HG02588 (cell line): ENCODE data around the gene RPLP2.

Experiments
- ATAC-seq: cut with Tn5 transposase; IDR thresholded peaks from one replicate; pipeline ENCODE4 v1.9.1; 2021; ENCODE audit warnings: mild to moderate bottlenecking, moderate library complexity; ENCODE audit not compliant: unreplicated experiment

The RPLP2 gene

DNA sequence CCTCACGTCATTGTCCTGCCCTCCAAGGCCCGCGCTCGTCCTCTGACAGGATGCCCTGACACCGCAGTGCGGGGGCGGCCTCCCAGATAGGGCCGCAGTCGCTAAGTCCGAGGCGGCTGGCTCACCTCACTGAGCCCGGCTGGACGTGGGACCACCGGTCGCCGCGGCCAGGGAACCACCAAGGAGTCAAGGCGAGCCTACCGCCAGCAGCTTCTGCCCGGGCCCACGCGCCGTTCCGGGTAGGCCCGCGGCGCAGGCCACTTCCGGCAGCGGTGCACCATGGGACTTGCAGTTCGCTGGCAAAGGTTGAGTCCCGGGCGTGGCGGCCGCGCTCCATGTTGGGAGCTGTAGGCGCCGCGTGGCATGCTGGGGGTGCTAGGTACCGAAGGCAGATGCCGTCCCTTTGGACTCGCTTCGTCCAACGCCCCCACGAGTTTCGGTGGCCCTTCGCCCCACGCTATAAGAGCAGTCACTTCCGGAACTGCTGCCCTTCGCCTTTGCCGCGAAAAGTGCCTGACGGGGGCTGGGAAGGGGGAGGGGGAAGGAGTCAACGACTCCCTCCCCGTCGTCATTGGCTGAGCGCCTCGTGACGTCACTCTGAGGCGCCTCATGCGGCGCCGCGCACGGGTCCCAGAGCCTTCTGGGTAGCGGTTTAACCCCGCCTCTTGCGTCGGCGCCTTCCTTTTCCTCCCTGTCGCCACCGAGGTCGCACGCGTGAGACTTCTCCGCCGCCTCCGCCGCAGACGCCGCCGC, at the start of gene RPLP2:
Gene RPLP2 (plus strand): TSS at position 681 of the 753 bp plus-strand sequence. CDS start 268 bp downstream, outside the sequence.
- ATAC-seq, result peak; percentile 79

DNA sequence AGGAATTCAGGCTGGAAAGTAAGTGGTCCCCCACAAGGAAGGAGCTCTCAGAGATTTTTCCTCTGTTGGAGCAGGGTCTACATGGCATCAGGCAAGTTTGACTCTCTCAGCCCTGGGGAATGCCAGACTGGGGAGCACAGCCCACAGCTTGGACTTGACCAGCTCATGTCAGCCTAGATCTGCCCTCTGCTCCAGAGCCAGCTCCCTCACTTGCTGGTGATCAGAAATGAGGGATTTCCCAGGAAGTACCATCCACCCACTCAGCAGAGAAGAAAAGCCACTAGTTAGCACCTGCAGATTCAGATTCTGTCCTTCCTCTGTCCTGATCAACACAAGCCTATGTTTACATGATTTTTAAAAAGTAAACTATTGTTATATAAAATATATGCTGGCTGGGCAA, 49.5 kb upstream of the RPLP2 start:
- no peak for ATAC-seq

DNA sequence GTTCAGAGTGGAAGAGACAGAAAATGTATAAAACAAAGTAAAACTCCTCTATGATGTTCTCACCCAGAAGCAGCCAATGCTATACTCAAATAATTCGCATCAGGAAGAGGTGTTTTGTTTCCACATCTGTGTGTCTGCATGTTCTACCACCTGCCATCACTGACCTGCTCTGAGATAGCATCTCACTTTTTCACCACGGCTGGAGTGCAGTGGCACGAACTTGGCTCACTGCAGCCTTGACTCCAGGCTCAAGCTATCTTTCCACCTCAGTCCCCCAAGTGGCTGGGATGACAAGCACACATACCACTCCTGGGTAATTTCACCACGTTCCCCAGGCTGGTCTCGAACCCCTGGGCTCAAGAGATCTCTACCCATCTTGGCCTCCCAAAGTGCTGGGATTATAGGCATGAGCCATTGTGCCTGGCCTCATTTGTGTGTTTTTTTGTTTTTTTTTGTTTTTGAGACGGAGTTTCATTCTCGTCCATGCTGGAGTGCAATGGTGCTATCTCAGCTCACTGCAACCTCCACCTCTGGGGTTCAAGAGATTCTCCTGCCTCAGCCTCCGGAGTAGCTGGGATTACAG, 48.1 kb upstream of the RPLP2 start:
- ATAC-seq, result no peak

DNA sequence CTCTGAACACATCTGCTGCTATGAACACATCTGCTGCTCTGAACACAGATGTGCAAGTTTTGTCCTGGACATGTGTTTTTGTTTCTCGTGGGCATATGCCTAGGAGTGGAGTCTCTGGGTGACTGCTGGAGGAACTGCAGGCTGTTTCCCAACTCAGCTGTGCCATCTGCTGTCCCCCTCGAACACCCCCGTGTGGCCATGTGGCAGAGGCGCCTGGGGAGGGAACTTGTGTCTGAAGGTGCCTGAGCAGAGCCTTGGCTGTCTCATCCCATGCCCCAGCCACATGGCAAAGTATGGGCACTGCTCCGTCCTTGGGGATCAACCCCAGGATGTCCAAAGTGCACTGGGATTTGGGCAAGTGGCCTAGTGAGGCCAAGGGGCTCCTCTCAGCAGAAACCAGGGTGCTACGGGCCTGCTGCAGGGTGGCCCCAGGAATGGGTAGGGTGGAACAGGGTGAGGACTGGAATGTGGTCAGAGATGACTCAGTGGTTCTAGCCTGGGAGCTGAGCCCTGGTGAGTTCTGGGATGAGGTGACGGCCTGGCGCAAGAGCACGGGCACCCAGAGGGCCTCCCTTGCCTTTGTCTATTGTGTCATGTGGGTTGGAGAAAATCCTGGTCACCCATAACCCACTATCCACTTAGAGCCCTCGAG, 47.2 kb upstream of the RPLP2 start:
- ATAC-seq, result no peak

DNA sequence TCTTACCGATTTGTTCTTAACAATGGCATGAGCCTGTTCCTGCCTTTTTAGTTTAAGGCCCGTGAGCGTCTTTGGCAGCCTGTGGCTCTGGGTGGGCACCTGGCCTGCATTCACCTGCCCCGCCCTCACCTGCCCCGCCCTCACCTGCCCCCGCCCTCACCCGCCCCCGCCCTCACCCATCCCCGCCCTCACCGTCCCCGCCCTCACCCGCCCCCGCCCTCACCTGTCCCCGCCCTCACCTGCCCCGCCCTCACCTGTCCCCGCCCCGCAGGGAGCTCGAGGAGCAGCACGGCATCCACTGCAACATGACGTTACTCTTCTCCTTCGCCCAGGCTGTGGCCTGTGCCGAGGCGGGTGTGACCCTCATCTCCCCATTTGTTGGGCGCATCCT, 46.7 kb upstream of the RPLP2 start:
- no peak for ATAC-seq

DNA sequence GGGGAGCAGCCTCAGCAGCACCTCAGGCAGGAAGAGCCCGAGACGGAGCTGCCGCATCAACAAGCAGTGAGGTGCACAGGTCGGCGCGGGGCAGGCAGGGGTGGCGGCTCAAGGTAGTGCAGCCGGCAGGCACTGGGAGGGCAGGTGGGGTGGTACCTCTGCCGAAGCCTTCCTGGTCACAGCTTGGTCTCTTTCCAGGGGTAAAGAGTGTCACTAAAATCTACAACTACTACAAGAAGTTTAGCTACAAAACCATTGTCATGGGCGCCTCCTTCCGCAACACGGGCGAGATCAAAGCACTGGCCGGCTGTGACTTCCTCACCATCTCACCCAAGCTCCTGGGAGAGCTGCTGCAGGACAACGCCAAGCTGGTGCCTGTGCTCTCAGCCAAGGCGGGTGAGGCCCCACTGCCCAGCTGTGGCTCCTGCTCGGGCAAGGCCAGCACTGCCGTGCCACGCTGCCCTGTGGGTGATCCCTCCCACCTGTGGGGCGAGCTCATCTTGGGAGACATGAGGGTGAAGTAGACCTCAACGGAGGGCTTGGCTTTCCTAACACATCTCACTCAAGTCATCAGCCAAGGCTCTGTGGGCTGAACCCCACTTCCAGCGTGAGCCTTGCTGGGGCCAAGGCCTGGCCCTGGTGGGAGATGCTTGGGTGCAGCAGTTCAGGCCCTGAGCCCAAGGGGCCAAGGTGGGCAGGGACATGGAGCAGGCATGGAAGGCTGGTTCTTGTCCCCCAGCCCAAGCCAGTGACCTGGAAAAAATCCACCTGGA, 46.0 kb upstream of the RPLP2 start:
- no peak for ATAC-seq

DNA sequence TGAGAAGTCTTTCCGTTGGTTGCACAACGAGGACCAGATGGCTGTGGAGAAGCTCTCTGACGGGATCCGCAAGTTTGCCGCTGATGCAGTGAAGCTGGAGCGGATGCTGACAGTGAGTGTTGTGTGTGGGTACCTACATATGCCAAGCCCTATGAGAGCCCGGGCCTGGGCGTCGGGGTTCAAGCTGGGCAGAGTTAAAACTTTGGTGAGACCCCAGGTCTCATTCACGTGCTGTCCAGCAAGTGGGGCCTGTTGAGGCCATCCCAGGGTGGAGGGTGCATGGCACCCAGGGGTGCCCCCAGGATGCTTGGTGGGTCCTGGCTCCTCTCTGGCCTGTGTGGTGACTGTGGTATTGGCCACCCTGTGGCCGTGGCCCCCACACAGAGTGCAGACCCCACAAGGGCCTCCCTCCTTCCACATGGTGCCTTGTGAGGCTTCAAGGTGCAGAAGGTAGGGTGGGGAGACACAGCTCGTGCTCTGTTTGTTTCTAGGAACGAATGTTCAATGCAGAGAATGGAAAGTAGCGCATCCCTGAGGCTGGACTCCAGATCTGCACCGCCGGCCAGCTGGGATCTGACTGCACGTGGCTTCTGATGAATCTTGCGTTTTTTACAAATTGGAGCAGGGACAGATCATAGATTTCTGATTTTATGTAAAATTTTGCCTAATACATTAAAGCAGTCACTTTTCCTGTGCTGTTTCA, 45.3 kb upstream of the RPLP2 start:
- ATAC-seq, result no peak

DNA sequence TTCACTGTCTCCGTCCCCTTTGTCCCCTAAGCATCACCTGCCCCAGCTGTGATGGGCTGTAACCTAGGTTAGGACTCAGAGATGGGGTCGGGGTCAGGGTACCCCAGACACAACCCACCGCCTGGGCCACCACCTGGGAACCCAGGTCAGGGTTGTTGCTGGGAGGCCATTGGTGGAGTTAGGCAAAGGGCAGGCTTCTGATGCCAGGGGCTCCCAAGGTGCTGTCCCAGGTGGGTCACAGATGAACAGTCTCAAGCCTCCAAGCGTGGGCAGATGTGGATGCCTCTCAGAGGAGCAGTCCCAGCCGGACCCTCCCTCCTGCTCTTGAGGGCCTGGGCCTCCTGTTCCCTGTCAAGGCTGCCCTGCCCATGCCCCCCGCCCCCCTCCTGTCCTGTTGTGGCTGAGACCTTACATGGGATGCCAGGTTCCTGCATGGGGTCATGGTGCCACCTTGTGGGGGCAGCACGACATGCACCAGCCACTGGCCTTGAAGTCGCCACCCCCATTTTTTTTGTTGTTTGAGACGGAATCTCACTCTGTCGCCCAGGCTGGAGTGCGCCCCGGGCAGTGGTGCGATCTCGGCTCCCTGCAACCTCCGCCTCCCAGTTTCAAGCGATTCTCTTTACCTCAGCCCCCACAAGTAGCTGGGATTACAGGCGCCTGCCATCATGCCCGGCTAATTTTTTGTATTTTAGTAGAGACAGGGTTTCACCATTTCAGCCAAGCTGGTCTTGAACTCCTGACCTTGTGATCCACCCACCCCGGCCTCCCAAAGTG, 44.6 kb upstream of the RPLP2 start:
- no peak for ATAC-seq

DNA sequence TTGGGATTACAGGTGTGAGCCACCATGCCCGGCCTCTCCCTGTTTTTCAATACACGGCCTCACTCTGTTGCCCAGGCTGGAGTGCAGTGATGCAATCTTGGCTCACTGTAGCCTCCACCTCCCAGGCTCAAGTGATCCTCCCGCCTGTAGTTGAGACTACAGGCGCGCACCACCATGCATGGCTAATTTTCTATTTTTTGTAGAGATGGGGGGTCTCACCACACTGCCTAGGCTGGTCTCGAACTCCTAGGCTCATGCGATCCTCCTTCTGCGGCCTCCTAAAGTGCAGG, 44.0 kb upstream of the RPLP2 start:
- no peak for ATAC-seq

DNA sequence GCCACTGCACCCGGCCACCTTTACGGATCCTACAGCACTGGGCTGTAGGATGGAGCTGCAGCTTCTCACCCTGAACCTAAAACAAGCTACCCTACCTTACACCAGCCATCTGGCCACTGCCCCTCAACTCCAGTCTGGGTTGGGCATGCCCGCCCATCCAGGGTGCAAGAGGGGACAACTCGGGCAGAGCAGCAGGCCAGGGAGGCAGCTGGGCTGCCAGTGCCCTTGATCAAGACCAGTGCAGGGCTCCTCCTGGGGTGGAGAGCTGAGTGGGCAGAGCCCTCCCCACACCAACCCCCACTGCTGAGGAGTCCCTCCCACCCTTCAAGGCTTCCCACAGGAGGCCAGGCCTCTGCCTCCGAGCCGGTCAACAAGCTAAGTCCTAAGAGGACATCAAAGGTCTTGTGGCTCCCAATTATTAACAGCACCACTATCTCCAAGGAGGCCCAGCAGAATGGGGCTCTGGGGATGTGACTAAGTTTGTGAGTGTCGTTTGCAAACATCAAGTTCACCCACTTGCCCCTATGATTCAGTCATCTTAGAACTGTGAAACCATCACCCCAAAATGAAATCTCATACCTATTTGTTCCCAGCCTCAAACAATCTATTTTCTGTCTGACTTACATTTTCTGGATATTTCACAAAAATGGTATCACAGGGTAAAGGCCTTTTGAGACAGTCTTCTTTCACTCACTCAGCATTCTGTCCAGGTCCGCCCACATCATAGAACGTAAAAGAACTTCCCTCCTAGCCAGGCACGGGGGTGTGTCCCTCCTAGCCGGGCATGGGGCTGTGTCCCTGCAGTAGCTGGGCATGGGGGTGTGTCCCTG, 43.4 kb upstream of the RPLP2 start:
- ATAC-seq, result no peak

DNA sequence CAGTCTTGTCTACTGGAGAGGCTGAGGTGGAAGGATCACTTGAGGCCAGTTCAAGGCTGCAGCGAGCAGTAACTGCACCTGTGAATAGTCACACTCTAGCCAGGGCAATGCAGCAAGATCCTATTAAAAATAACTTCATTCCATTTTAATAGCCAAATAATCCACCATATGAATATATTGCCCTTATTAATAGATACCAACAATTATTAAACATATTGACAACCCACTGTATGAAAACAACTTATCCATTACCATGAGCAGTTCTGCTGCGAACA, 42.9 kb upstream of the RPLP2 start:
- ATAC-seq, result no peak

DNA sequence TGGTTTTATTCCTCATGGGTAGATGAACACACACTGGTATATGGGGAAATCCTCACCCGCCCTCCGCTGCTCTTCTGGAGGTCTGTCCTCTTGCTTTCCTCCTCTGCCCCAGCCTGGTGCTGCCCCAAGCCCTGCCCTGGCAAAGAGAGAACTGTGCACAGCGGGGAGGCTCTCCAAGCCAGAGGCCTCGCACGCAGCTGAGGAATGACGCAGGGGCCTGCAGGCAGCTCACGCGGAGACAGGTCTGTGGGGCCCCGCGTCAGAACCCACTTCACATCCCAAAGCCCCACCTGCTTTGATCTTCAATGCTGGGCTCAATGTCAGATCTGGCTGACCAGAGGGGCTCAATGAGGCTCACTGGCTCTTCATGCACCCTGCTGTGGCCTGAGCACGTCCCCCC, 42.5 kb upstream of the RPLP2 start:
- no peak for ATAC-seq

DNA sequence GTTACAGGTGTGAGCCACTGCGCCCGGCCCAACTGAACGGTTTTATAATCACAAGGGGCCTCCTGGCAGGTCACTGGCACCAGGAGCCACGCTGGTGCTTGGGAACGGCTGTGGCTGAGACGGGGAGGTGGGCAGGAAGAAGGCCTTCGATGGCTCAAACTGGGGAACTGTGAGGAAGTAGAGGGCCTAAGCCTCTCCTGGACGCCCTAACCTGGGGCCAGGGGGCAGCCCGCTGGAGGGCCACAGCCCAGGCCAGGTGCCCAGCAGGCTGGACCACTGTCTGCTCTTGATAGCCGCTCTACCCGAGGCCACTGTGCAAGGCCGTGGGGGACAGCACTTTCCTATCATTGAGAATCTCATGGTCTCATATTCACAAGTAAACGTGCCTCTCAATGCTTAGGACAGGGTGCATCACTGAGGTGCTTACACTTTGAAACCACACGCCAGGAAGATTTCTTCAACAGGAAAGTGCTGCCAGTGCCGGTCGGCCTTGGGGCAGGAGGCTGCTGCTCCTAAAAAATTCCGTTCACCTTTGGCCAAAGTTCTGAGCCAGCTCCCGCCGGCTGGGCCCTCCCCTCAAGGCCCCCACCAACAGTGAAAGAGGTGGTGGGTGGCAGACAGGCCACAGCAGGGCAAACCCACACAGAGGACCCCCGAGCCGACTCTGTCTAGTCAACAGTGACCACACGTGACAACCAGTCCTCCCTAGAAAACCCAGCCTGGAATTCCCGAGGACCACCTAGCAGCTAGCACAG, 39.7 kb upstream of the RPLP2 start:
- ATAC-seq, result no peak

DNA sequence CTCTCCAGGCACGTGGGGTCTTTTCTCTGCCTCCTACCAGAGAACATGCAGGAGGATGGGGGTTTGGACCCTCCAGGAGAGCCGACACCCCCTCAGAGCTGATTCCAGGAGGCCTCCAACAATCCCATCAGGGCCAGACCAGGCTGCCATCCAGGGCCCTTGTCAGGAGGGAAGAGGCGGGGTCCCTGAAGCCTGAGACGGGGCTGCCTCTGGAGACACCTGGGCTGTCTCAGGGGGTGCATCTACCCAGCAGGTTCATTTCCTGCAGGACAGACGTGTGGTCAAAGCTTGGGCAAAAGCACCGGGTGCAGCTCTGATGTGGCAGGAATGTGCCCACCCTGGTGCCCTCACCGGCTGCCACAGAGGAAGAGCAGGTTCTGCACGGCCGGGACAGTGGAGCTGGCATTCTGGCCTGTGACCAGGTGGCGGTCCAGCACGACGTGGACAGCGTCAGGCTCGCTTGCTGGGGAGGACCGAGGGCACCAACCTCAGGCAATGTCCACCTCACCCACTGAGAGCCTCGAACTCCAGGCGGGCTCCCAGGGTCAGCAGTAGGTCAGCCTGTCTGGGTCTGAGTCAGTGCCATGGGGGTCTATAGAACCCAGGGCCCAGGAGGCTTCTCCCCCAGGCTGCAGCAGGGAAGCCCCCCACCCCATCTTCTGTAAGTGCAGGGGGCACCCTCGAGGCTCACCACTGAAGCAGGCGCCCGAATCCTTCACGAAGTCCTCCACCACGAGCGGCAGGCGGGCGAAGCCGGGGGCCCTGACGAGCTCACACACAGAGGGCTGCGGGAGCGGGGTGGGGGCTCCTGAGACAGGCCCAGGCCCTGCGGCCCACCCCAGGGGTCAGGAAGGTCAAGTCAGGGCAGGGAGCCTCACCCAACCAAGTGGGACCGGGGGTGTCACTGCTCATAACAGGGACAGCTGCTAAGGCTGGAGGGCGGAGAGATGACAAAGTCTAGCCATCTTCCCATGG, 38.8 kb upstream of the RPLP2 start:
- ATAC-seq, result no peak

DNA sequence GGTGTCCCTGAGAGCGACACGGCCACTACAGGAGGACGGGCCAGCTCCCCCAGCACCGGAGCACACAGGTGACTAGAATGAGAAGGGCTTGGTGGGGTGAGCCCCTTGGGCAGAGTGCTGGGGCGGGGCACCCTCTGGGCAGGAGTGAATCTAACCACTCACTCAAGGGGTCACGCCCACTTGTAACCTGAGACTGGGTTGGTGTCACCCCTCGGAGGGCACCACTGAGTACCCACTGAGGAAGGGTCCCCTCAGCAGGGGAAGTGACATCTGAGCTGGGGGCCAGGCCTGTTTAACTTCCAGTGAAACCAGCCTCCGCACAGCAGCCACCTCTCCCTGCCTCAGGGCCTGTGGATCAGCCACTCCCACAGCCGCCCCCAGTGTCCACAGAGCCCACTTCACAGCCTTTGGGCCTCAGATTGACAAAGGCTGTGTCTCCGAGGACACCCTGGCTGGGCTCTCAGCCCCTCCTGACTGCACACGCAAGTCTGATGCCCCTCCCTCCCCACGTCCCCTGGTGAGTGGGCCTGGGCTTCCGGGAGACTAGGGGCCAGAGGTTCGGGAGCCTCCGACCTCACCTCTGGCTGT, 38.1 kb upstream of the RPLP2 start:
- no peak for ATAC-seq

DNA sequence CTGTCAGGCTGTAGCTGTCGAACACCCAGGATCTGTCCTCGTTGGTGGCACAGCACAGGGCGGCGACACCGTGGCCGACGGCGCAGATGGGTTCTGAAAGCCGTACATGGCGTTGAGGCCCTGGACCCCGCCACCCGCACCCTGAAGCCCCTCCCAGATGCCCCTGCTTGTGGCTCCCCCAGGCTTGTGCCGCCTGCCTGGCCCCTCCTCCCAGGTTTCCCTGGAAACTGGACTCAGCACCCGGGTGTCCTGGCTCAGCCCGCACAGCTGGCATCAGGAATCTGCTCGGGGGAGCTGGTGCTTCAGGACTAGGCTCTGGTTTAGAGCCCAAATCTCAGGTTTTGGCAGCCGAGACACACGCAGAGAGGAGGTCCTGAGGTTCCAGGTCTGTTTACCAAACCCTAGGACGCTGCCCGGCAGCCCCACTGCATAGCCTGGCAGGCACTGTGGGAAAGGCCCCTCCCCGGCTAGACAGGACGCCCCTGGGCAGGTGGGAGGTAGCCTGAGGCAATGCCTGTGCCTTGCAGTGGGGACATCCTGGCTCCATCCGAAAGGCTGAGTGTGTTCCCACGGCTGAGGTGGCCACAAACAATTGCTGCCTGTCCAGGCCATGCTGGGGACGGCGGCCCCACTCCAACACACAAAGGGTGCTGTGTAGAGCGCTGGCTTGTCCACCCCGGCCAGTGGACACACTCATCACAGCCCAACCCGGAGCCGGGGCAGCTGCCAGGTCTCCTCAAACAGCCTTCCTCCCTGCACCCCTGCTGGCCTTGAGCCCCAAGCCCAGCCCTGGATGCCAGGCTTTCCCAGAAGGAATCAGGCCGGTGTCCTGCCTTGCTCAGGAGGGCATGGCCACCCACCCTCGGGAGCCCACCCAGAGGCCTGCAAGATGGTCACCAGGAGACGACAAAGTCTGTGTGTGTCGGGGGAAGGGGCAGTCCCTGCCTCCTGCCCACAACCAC, 37.1 kb upstream of the RPLP2 start:
- no peak for ATAC-seq
